ENCODE results near the gene UTY.
"Not testable (repeated sequence)": the region's sequence is repeated elsewhere in the genome, so short reads cannot be mapped to it uniquely, and the experiment has no call there.

The UTY gene

DNA sequence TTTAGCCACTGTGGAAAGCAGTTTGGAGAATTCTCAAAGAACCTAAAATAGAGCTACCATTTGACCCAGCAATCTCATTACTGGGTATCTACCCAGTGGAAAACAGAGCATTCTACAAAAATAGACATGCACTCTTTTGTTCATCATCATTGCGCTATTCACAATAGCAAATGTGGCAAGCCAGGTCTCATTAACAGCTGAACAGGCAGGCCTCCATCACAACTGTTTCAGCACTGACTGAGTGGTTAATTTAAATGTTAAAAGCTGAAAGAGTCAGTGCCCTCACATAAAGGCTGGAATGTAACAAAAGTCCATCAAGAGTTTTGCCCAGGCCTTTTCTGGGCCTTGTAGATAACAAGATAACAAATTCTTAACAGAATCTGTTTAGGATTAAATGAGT is 166.9 kb downstream of the UTY start:
- in situ Hi-C loops (cut with MboI; ENCODE audit: low sequenced_read_pairs), result no loop called here

DNA sequence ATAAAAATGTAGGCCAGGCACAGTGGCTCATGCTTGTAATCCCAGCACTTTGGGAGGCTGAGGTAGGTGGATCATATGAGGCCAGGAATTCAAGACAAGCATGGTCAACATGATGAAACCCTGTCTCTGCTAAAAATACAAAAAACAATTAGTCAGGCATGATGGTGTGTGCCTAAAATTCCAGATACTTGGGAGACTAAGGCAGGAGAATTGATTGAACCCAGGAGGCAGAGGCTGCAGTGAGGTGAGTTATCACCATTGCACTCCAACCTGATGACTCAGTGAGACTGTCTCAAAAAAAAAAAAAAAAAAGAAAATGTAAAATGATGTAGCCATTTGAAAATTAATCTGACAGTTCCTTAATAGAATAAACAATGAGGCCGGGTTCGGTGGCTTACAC is 171.9 kb downstream of the UTY start:
- in situ Hi-C loops (cut with MboI; ENCODE audit: low sequenced_read_pairs), result no loop called here

DNA sequence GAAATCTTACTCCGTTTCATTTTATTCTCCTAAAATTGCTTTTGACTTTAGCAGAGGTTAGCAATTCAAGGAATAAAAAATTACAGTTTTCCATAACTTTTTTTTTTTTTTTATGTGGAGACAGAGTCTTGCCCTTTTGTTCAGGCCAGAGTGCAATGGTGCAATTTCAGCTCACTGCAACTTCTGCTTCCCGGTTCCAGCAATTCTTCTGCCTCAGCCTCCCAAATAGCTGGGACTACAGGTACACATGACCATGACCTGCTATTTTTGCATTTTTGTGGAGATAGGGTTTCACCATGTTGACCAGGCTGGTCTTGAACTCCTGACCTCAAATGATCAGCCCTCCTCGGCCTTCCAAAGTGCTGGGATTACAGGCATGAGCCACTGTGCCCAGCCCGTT is 179.0 kb downstream of the UTY start:
- in situ Hi-C loops (cut with MboI; ENCODE audit: low sequenced_read_pairs), result no loop called here

DNA sequence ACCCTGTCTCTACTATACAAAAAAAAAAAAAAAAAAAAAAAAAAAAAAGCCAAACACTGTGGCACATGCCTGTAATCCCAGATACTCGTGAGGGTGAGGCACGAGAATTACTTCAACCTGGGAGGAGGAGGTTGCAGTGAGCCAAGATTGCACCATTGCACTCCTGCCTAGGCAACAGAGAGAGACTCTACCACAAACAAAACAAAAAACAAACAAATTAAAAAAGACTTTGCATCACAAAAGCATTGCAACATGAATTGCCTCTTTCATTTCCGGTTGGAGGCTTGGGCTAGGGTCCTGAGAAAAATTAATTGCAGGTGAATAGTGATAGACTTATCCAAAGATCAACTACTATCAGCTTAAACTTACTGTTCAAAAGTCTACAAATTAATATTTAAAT is 180.4 kb downstream of the UTY start:
- in situ Hi-C loops (cut with MboI; ENCODE audit: low sequenced_read_pairs), result no loop called here

DNA sequence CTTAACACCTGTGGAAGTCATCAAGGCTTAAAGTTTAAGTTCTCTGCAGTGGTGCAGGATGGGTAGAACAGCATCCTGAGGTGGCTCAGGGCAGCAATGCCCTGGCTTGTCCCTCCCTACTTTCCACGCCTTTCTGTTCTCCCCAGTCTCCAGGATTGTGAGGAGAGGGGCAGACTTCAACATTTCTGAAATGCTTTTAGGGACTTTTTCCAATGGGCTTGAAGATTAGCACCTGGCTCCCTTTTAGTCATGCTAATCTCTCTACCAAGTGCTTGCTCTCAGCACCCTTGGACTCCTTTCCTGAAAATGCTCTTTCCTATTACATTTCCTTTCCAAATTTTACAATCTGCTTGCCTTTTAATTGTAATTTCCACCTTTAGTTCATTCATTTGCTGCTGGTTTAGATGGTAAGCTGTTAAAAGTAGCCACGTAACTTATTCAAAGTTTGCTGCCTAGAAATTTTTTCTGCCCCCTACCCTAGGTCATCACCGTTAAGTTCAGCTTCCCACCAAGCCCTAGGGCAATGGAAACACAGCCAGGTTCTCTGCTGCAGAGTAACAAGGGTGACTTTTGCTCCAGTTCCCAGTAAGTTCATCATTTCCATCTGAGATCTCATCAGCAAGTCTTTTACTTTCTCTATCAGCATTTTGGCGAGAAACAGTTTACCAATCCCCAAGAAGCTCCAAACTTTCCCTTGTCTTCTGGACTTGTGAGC is 183.5 kb downstream of the UTY start:
- in situ Hi-C loops (cut with MboI; ENCODE audit: low sequenced_read_pairs), result no loop called here

DNA sequence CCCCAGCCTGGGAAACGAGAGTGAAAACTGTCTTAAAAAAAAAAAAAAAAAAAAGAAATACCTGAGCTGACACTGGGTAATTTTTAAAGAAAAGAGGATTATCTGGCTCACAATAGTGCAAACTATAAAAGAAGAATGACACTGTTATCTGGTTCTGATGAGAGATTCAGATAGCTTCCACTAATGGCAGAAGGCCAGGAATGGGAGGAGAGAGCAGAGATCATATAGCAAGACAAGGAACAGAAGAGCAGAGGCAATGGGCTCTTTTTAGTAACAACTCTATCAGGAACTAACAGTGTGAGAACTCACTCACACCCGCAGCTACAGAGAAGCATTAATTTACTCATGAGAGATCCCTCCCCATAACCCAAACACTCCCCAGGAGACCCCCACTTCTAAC is 184.8 kb downstream of the UTY start:
- in situ Hi-C loops (cut with MboI; ENCODE audit: low sequenced_read_pairs), result no loop called here

DNA sequence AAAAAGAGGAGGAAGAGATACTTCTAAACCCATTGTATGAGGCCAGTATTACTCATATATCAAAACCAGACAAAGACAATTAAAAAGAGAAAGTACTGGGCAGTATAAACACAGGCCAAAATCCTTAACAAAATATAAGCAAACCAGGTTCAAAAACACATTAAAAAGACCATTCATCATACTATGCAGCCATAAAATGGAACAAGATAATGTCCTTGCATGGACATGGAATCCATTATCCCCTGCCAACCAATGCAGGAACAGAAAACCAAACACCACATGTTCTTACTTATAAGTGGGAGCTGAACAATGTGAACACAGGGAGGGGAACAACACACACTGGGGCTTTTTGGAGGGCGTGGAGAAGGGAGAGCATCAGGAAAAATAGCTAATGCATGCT is 188.6 kb downstream of the UTY start:
- in situ Hi-C loops (cut with MboI; ENCODE audit: low sequenced_read_pairs), result no loop called here

DNA sequence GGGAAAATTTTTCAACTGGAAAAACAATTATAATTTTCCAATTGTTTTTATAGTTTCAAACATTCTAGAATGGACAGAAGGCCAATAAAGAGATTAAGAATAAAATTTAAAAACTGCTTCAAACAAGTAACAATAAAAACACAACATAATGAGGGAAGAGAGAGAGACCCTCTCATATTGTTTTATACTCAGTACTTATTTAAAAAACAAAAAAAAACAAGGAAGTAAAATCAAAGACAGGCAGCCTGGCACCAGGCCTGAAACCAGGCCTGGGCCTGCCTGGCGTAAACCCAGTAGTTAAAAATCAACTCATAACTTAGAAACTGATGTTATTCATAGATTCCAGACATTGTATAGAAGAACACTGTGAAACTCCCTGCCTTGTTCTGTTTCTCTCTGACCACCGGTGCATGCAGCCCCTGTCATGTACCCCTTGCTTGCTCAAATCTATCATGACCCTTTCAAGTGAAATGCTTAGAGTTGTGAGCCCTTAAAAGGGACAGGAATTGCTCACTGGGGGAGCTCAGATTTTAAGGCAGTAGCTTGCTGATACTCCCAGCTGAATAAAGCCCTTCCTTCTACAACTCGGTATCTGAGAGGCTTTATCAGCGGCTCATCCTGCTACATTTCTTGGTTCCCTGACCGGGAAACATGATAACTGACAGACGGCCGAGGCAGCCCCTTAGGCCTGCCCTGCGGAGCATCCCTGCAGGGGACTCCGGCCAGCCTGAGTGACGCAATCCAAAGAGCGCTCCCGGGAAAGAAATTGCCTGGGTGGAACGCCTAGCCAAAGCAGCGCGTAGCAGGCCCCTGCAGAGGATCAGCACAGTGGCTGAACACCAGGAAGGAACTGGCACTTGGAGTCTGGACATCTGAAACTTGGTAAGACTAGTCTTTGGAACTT is 197.4 kb downstream of the UTY start:
- in situ Hi-C loops (cut with MboI; ENCODE audit: low sequenced_read_pairs), result not testable (repeated sequence)

DNA sequence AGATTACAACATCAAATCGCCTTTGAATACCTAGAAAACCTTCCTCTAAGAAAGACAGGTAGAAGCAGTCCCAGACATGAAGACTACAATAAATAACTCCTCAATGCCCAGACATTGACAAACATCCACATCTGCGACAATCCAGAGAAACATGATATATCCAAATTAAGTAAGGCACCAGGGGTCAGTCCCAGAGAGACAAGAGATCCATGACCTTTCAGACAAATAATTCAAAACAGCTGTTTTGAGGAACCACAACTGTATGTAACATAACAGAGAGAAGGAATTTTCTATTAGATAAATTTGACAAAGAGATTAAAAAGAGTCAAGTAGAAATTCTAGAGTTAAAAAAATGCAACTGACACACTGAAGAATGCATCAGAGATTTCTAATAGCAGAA is 200.3 kb downstream of the UTY start:
- in situ Hi-C loops (cut with MboI; ENCODE audit: low sequenced_read_pairs), result no loop called here

DNA sequence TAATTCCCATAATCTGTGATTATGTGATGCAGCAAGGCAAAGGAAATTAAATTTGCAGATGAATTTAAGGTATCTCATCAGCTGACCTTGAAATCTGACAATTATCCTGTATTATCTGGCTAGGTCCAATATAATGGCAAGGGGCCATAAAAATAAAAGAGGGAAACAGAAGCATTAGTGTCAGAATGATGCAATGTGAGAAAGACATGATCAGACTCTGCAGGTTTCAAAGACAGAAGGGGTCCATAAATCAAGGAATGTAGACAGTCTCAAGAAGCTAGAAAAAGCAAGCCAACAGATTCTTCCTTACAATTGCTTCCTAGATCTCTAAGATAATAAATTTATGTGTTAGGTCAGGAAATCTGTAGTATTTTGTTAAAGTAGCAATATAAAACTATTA is 208.1 kb downstream of the UTY start:
- in situ Hi-C loops (cut with MboI; ENCODE audit: low sequenced_read_pairs), result no loop called here

DNA sequence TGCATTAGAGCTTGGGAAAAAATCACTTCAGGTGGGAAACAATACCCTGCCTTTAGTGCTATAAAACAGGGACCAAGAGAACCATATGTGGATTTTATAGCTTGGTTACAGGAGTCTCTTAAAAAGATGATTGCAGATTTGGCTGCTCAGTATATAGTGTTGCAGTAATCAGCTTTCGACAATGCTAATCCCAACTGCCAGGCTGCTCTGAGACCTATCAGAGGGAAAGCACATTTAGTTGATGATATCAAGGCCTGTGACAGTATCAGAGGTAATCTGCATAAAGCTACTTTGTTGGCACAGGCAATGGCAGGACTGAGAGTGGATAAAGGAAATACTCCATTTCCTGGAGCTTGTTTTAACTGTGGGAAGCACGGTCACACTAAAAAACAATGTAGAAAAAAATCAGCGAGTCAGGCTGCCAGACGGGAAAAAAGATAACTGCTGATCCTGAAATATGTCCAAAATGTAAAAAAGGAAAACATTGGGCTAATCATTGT is 225.8 kb downstream of the UTY start:
- in situ Hi-C loops (cut with MboI; ENCODE audit: low sequenced_read_pairs), result not testable (repeated sequence)

DNA sequence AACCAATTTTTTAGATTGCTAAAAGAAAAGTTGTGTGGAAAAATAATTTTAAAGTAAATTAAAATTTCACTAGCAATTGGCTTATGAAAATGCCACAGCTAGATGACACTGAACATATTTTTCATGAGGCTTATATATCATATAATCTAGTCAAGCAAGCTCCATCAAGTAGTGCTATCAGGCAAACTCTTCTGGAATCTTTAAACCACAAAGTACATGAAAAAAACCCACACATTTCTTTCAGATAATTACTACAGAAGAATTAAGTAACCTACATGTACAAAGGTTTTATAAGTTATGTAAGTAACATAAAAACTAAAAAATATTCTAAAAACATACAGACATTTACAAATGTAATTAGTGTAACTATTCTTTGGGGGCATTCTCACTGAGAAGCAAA is 229.4 kb downstream of the UTY start:
- in situ Hi-C loops (cut with MboI; ENCODE audit: low sequenced_read_pairs), result no loop called here

DNA sequence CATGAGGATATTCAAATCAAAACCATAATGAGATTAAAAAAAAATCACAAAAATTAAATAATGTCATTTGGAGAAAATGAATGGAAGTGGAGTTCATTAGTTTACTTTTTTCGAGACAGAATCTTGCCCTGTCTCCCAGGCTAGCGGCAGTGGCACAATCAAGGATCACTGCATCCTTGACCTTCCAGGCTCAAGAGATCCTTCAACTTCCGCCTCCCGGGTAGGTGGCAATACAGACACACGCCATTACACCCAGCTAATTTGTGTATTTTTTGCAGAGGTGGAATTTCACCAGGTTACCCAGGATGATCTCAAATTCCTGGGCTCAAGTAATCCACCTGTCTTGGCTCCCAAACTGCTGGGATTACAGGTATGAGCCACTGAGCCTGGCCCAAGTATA is 236.1 kb downstream of the UTY start:
- in situ Hi-C loops (cut with MboI; ENCODE audit: low sequenced_read_pairs), result no loop called here

DNA sequence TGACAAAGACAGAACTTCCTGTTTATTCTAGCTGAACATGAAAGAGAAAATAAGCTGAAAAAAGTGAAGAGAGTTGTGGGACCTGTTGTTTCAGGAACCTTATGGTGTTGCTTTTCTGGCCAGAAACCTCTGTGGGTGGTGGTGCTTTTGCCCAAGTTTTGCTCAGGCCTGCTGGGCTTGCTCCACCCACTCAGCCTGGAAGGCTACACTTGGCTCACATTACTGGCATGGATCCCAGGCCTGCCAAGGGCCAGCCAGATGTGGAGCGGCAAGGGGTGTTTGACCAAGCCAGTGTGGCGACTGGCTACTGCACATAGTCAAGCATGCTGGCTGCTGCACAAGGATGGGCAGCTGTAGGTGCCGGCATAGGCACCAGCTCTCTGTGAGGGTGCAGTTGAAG is 245.9 kb downstream of the UTY start:
- in situ Hi-C loops (cut with MboI; ENCODE audit: low sequenced_read_pairs), result no loop called here

DNA sequence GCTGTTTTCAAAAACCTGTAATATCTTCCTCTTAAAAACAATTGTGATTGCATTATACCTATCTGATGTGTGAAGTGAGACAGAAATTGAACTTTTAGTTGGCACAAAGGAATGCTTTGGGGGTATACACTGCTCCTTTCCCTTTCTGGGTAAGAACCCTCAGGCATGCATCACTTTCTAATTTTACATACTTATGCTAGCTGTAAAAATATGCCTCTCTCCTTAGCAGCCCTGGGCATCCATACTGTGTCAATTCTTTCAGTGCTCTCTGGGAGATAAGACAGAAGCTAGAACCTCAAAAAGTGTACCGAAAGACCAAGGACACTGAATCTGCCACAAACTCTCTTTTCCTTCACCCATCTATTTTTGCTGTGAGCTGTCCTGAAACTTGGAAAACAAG is 246.7 kb downstream of the UTY start:
- in situ Hi-C loops (cut with MboI; ENCODE audit: low sequenced_read_pairs), result no loop called here

DNA sequence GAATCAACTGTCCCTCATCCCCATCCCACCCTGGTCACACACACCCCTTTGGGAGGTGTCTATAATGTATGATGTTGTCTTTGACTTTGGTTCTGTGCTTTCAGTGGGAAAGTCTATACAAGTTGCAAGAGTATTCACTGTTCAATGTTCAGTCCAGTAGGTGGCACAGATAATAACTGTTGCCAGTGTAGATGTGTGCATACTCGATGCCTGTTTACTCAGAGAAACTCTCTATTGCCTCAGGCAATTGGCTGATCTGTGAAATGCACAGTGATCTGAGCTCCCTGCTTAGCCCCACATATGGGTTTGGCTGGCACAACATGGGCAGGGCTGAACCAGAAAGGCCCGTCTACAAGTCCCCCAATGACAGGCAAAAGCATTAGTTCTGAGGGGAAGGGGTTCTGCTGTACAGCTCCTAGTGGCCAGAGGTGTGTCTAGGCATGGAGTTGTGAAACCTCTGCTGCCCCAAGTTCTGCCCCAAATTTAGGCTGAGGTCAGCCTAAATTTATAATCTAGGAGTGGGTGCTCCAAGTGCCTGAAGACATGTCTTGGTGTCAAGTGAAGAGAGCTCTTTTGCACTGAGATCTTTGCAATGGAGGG is 252.4 kb downstream of the UTY start:
- in situ Hi-C loops (cut with MboI; ENCODE audit: low sequenced_read_pairs), result no loop called here

DNA sequence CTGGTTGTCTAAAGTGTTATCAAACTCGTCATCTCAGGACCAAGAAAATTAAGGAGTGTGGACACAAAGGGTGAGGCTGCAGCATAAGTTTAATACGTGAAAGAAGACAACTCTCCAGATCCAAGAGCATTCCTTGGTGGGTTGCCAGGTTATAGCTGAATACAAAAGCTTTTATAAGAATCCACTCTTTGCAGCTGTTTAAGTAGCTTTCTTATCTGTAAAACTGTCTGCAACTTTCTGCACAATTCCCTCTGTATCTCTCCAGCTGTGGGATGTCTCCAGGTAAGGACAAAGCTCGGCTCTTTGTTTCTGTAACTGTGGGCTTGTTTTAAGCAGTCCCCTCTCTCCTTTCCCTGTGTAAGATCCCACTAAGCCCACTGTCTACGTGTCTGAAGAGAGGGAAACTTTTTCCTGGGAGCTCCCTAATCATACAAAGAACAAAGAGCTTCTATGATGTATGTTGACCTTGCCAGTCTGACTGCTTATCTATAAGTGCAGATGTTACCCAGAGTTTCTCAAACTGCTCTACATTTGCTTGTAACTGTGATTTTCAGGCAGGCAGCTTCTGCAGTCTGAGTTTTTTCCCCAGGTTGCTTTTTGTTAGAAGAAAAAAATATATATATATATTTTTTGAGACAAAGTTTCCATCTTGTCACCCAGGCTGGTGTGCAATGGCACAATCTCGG is 268.7 kb downstream of the UTY start:
- in situ Hi-C loops (cut with MboI; ENCODE audit: low sequenced_read_pairs), result no loop called here

DNA sequence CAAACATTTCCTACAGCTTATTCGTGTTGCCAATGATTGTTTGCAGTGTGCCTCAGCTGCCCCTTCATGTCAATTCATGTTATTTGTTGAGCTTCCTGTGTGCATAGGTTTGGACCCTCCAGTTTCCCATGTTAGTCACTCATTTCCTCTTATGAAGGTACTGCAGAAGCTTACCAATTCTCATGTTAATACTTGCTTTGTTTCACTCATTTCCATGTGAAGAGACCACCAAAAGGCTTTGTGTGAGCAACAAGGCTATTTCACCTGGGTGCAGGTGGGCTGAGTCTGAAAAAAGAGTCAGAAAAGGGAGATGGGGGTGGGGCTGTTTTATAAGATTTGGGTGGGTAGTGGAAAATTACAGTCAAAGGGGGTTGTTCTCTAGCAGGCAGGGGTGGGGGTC is 274.6 kb downstream of the UTY start:
- in situ Hi-C loops (cut with MboI; ENCODE audit: low sequenced_read_pairs), result no loop called here
